ENCODE results near the gene CAPN3. TPM values are rescaled to one million over a fixed set of nuclear protein-coding genes. Genes with fewer than 3 reads are reported as not detected.
A peak's percentile ranks its signal among the peaks of the same experiment; 100 is the strongest.

CAPN3 gene
- polyA plus RNA-seq, 3 donors = 28.7 to 37.7 (median 33.0) TPM

DNA sequence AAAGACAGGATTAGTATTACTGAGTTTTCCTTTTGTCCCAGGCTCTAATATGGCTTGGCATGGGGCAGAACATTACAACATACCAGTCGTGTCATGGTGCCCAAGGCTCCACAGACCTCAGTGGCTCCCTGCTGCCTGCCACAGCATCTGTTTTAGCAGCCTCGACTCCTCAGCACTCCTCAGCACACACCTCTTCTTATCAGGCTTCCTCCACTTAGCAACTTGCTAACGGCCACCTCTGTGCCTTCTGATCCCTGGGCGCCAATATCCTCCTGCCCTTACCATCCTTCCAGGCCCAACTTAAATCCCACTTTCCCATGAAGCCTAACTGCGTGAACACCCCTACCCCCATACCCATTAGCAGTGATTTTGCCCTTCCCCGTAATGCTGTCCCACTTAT is 6.2 kb upstream of the CAPN3 start:
- DNase-seq = no peak

- DNase-seq = no peak
Measured at GRCh38 chr15:42354824-42355223, 4.5 kb upstream of the CAPN3 start.

- DNase-seq = no peak
Measured at GRCh38 chr15:42355291-42355690, 4.0 kb upstream of the CAPN3 start.

GRCh38 chr15:42356851-42357250 is 2.5 kb upstream of the CAPN3 start:
- no peak for DNase-seq

DNA sequence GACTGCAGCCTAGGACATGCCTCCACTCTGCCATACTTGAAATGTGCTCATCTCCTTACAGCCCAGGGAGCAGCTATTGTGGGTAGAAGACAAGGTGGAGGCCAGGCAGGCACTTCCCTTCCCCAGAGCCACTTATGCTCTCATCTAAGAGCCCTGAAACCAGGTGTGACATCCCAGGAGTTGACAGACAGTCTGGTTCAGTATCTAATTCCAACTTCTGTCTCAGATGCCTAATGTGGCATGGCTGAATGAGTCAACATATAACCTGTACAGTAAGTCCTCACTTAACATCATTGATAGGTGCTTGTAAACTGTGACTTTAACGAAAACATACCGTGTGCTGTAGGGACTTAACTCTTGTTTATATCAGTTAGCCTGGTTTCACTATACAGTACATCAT is 1.2 kb upstream of the CAPN3 start:
- DNase-seq = no peak

- DNase-seq = no peak
Measured at GRCh38 chr15:42359985-42360384, 684 bp downstream of the CAPN3 start.

DNA sequence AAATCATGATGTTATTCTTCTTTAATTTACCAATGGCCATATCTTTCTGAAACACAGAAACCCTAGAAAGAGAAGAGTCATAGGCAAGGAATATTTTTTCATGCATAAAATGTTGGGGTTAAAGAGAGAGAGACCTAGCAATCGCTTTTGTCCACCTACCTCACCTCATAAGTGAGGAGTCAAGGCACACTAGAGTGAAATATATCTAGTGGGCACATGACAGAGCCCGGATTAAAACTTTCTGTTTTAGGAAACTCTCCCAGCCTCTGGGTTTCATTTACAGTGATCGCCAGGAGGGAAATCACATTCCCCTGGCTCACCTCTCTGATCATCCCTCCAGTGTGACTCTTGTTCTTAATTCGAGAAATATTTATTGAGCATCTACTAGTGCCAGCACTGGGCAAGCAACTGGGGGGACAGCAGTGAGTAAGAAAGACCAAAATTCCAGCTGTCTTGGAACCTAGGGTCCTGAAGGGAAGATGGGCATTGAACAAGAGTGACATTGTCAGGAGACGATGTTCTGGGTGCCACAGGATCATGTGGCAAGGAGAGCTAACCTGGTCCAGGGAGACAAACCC is 1.3 kb downstream of the CAPN3 start:
- DNase-seq = no peak

DNA sequence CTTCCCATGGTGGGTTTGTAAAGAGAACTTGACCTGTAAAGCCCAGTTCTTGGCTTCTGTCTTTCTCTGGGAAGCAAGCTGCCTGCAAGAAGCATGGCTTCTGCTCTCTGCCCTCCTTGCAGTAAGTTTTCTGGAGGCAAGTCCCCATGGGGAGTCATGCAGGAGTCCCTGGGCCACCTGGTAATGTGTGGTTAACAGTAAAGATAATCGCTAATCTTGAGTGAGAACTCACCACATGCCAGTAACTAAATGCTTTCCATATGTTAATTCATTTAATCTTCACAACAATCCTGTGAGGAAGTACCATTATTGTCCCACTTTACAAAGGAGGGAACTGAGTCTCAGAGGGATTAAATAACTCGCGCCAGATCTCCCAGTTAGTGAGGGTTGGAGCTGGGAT is 4.2 kb downstream of the CAPN3 start:
- no peak for DNase-seq

- no peak for DNase-seq
Measured at GRCh38 chr15:42363942-42364341, 4.6 kb downstream of the CAPN3 start.

- DNase-seq = no peak
Measured at GRCh38 chr15:42364529-42364928, 5.2 kb downstream of the CAPN3 start.

- no peak for DNase-seq
Measured at GRCh38 chr15:42365921-42366550, 6.7 kb downstream of the CAPN3 start.

DNA sequence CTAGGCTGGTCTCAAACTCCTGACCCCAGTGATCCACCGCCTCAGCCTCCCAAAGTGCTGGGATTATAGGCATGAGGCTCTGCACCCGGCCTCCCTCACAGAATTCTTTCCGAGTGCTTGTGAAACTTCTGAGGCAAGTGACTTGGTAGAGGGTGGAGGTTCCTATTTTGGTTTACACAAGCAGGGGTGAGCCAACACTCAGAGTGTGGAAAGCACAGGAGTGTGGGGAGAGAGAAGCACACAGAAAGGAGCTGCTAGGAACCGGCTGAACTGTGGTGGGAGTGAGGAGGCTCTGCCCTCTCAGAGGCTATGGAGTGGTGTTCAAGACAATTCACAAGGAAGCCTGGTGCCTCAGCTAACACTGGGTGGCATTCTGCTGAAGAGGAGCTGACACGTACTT is 7.7 kb downstream of the CAPN3 start:
- DNase-seq = no peak

DNA sequence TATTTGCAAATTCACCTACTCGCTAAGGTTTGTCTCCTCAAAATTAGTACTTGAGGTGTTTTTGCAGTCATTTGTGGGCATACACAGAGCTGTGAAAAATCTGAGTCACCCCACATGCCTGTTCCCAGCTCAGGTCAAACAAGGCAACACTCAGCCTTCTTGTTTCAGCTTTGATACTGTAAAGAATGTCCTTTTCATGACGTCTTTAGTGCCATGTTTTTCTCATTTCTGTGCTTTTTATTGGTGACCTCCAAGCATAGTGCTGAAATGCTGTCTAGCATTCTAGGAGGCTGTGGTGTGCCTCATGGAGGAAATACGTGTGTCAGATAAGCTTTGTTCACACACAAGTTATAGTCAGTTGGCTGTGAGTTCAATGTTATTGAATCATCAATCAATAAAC is 8.8 kb downstream of the CAPN3 start:
- DNase-seq = no peak

DNA sequence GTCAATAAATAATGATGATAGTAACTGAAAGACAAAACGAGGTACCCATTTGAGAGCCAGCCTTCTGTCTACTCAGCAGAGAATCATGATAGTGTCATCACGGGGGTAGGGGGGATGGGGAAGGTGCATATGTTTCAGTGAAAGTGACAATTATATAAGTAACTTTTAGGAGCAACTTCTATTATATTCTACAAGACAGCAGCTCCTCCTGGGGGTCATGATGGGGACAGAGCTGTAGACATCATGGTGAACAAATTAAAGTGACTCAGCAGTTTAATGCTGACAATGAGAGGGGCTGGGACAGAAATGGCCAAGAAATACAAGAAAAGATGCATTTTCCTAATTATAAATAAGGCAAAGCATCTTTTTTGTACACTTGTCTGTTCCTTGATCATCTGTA is 11.8 kb downstream of the CAPN3 start:
- DNase-seq = no peak

GRCh38 chr15:42373274-42373673 is 14.0 kb downstream of the CAPN3 start:
- no peak for DNase-seq

DNA sequence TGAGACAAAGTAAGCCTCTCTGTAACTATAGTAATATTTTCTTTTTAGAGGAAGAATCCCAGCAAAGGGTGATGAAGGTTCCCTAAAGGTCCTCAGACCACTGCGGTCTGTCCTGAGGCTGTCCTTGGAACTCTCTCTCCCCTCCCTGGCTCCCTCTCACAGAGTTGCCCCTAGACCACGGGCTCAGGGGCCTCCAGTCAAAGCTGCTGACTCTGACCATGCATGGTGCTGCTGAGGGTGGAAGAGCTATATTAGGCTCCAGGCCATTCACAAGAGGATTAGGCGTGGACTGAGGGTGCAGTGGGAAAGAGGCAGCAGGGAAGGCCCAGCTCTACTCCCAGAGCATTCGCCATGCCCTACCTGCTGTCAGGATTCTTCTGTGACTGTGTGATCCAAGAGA is 14.6 kb downstream of the CAPN3 start:
- DNase-seq = no peak

GRCh38 chr15:42374810-42375209 is 15.5 kb downstream of the CAPN3 start:
- DNase-seq = no peak

DNA sequence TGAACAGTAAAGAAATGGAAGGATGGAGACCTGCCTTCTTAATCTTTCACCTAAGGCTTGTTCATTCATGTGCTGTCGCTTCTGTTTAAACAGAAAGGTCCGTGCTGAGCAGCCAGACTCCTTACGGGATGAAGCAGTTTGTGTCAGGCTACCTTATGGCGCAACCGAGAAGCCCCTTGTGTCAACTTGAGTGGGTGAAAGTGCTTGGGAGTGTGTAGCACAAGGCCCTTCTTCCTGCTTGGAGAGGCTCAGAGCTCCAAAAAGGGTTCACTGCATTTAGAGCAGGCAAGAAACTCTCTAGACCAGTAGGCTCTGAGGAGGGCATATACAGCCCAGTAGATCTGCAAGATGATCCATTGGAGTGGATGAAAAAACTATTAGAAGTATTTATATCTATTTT is 16.0 kb downstream of the CAPN3 start:
- DNase-seq = no peak

GRCh38 chr15:42375941-42376340 is 16.6 kb downstream of the CAPN3 start:
- no peak for DNase-seq

DNA sequence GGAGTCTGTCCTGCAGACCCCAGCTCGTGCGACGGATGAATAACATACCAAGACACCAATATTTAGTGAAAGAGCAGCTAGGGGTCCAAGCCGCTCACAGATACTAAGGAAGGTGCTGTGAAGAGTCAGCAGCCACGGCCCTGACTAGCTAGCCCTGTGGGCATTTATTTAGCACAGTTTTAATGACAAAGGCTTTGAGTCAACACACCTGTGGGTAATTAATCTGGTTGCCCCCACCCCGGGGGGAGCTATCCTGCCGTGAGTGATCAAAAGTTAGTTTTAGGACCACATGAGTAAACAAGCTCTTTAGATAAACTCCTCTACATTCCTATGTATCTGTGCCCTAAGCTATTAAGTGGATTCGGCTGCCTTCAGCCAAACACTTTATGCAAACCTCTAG is 18.7 kb downstream of the CAPN3 start:
- DNase-seq = no peak

GRCh38 chr15:42384597-42384996 is 25.3 kb downstream of the CAPN3 start:
- DNase-seq = no peak

GRCh38 chr15:42385206-42385979 is 26.1 kb downstream of the CAPN3 start:
- DNase-seq = peak; percentile 23

DNA sequence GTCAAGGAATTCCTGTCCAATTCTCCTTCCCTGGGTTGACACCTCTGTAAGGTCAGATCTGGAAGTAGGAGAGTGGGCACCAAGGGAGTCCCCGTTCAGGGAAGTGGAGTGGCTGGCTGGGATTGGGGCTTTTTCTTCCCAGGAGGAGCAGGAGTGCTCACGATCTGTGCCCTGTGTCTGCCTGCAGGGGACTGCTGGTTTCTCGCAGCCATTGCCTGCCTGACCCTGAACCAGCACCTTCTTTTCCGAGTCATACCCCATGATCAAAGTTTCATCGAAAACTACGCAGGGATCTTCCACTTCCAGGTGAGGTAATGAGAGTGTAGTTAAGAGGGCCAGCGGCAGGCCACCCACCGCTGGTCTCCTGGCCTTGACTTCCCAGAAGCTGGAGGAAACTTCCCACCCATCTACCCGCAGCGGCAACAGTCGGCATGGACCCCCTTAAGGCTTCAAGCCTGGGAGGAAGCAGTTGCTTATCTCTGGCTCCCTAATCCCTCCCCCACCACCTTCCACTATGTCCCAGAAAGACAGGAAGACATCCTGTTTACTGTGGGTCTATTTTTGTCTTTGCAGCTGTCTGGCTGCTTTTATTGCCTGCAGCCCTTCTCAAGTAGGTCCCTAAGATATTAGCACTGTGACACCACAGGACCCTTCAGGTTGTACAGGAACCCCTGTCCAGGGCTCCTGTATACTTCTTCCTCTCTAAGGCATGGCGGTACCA is 26.8 kb downstream of the CAPN3 start:
- DNase-seq = no peak

Measured in renal pelvis (tissue), 4 donors.